HG02588 (cell line): ENCODE measurements around the gene PLCH1.

Source experiments
- ATAC-seq: cut with Tn5 transposase; IDR thresholded peaks from one replicate; pipeline ENCODE4 v1.9.1; 2021; ENCODE audit warnings: mild to moderate bottlenecking, moderate library complexity; ENCODE audit not compliant: unreplicated experiment

The PLCH1 gene

DNA sequence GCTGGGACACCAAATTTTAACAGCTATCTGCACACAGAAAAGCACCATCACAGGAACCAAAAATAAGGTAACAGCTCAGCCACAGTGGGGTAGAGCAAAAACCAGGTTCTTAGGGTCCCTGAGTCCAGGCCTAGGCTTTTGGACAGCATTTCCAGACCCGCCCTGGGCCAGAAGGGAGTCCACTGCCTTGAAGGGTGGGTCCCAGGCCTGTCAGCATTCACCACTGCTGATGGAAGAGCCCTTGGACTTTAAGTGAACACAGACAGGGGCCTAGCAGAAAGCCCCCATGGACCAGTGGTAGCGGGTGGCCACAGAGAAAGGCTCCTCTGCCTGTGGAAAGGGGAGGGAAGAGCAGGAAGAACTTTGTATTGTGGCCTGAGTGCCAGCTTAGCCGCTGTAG lies 56.4 kb downstream of the PLCH1 start:
- ATAC-seq: no peak

- no peak for ATAC-seq
Observed at GRCh38 chr3:155683344-155683720, 61.5 kb downstream of the PLCH1 start.

DNA sequence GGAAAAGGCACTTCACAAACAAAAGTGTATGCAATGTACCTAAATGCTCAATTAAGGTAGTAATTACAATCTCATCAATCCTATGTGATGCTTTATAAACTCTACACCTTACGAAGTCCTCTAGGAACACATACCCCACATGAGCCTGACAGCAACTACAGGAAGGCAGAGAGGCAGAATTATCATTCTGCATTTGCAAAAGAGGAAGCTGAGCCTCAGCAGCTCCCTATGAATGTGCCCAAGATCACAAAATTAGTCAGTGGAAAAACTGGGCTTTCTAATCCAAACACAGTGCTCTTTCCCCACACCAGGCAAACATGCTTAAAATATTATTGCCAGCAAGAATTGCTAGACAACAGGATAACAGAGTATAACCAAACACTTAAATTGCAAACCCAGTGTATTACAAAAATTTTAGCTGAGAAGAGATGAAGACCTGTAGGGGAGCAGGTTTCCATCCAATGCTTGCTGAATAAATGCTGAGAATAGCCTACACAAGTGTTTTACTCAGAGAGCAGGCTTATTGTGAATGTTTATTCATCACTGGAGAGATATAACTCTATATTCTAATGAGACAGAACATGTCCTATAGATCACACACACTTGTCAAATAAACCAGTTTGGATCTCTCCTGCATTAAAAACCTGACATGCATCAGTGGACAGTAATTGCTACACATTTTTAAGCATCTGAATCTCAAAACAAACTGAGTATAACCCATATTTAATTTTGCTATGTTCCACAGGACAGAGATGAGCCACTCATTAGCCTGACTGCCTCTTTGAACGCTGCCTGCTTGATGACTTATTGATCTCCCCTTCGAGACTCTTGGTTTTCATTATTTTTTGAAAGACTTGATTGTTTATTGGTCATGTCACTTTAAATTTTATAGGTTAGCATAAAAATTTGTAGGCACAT lies 62.2 kb downstream of the PLCH1 start:
- no peak for ATAC-seq

- ATAC-seq: no peak
Observed at GRCh38 chr3:155676252-155676981, 68.5 kb downstream of the PLCH1 start.

- no peak for ATAC-seq
Observed at GRCh38 chr3:155675094-155675493, 69.8 kb downstream of the PLCH1 start.

- no peak for ATAC-seq
Observed at GRCh38 chr3:155673421-155673820, 71.5 kb downstream of the PLCH1 start.

DNA sequence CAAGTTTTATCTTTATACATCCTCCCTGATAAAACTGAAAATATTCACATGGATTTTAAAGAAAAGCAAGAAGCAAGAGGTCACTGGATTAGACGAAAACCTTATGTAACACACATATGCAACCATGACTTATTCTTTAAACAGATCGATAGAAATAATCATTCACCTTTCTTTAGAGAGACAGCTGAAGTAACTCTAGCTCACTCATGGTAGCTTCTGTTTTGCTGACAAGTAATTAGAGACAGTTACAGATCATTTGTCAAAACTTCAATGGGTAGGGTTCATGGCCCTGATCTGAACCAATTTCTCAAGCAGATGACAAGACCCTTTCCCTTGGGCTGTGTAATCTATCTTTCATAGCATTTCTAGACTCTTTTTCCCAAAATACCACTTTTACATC lies 74.5 kb downstream of the PLCH1 start:
- no peak for ATAC-seq

GRCh38 chr3:155667988-155668387 lies 76.9 kb downstream of the PLCH1 start:
- ATAC-seq: no peak

GRCh38 chr3:155664925-155665695 lies 79.8 kb downstream of the PLCH1 start:
- no peak for ATAC-seq

DNA sequence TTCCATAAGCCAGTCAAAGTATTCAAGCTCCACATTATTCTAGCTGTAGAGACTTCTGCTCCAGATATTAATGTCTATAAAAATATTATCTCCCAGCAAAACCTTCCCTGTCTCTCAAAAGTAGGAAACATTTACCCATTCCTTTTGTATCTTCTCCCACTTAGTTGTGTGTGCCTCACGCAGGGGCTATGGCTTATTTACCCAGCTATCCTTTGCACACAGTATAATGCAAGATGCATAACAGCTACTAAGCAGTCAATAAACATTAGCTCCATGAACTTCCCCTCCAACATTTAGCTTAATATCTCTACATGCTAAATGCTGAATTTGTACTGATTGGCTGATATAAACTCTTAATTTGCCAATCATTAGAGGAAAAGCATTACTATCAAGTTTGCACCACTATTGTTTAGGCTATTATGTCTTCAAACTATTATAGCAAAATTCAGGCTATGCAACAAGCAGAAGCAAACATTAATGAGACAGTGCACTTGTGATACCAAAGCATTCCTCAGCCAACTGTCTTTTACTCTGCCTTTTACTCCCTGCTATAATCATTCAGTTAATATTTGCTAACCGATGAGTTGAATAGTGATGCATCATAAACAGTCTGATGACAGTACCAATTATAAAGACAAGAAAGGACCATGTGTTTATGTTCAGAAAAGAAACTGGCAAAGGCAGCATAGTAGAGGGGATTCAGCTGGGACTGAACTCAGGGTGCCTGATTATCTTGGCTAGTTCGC lies 81.2 kb downstream of the PLCH1 start:
- no peak for ATAC-seq

DNA sequence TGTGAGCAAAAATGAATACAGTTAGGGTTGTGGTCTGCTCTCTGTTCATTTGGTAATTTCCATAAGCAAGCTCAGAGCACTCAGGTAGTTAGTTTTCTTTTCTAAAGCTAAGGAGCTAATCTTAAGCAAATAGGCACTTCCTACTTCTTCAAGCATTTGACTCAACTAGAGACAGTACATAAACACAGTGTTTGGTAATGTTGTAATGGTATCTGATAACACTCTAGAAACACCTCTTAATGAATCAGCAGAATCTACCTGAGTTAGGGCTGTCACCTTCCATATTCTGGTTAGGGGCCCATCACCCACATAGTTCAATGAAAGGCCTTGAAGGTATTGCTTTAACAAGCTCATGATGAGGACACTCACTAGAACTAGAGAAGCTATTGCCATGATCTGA lies 83.1 kb downstream of the PLCH1 start:
- ATAC-seq: no peak

- no peak for ATAC-seq
Observed at GRCh38 chr3:155661042-155661441, 83.8 kb downstream of the PLCH1 start.

- no peak for ATAC-seq
Observed at GRCh38 chr3:155658671-155659261, 86.1 kb downstream of the PLCH1 start.

- ATAC-seq: no peak
Observed at GRCh38 chr3:155658006-155658405, 86.9 kb downstream of the PLCH1 start.

GRCh38 chr3:155657161-155657560 lies 87.7 kb downstream of the PLCH1 start:
- ATAC-seq: no peak

DNA sequence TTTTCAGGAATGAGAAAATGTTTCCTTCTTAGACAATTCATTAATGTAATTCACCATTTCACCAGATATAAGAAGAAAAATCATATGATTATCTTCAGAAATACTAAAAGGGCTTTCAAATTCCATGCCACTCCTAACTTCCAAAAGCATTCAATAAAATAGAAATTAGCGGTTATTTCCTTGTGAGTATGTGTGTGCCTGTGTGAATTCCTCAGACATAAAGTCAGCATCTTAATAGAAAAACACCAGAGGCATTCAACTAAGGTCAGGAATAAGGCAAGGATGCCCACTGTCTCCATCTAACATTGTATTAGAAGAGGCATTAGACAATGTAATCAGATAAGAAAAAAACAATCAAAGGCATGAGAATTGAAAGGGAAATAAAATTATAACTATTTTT lies 88.4 kb downstream of the PLCH1 start:
- ATAC-seq: no peak

DNA sequence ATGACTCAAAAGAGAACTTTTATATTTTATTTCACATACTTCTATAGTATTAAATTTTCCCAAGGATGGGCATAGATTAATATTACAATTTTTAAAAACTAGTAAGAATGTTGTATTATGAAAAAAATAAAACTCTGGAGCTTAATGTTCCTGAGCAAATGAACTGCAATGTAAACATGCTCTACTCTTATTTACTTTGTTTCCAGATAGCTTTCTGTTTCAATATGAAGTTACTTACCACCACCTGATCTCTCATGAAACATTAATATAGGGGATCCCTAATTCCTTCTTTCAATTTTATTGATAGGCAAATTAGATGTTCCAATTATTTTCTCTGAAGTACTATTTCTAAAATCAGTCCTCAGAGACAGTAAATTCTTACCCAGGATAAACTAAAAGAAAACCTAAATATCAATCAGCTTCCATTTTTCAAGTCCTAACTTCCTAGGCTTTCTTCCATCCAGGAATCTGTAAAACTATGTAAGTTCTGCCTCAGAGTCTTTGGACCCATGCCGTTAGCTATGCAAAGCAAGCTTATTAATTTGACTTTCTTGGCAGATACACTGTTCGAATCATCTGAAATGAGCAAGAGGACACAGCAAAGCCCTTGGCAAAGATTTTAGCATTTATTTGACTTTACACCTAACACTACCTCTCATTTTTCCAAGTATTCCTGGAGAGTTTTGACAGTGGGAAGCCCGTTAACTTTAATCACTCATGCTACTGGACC lies 93.2 kb downstream of the PLCH1 start:
- no peak for ATAC-seq

DNA sequence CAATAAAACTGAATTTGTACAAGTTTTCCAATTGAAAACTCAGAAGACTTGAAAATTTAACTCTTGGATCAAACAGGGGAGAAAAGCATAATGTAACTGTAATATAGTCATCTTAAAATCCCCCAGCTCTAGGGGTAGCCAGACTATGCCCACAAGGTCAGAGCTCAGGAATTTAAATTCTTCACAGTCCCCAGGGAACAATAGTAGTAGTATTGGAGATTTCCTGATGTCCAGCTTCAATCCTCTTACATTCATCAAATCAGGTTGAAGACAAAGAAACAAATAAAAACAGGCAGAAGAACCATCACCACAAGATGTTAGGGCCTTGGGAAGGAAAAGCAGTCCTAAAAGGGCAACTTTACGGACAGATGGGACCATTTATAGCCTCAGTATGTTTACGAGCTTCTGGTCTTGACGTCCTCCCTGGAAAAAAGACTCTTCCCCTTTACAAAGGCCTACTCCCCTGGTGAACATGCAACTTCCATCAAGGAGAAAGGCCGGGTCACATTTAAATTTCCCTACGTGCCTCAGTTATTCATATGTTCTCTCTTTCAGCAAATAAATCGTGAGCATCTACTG lies 96.8 kb downstream of the PLCH1 start:
- ATAC-seq: no peak

- ATAC-seq: no peak
Observed at GRCh38 chr3:155647206-155647605, 97.7 kb downstream of the PLCH1 start.
